HepG2 (cell line): ENCODE measurements around the gene NLRC5. TPM values are rescaled to one million over a fixed set of nuclear protein-coding genes. Genes with fewer than 3 reads are reported as not detected.

Experiments
- GTF3A ChIP-seq: sonication (generic); formaldehyde crosslinking; conservative IDR thresholded peaks from 2 replicates; pipeline ENCODE4 v1.4.0; 2020; ENCODE audit warnings: mild to moderate bottlenecking, missing genetic modification reagents
- SMARCE1 ChIP-seq: fragments of 450-650 bp; IDR thresholded peaks from 2 replicates; pipeline ENCODE4 v1.6.1; 2017; ENCODE audit warnings: borderline replicate concordance
- ZNF598 ChIP-seq: sonication (generic); formaldehyde crosslinking; IDR thresholded peaks from 2 replicates; pipeline ENCODE4 v1.5.1; 2020; ENCODE audit warnings: mild to moderate bottlenecking, missing genetic modification reagents, borderline replicate concordance
- ZNF790 ChIP-seq: sonication (generic); formaldehyde crosslinking; IDR thresholded peaks from 2 replicates; pipeline ENCODE4 v1.8.0; 2022; ENCODE audit warnings: missing genetic modification reagents, mild to moderate bottlenecking, borderline replicate concordance
- polyA plus RNA-seq, 8 experiments: library from polyadenylated mRNA; depleted of rRNA in 3 of 8; stranded (reverse) in 7 of 8; unstranded in 1 of 8; fragments of >200 nt; fragmentation: Illumina TruSeq in 4 of 8; extraction: Trizol in 4 of 8; gene quantifications; 2 replicates each; pipeline versions ENCODE4 v1.2.1 to v1.2.3, GENCODE V29; 2011 to 2016; ENCODE audit warnings: low read depth in 4 of 8, missing spikeins in 1 of 8, mixed read lengths in 1 of 8; ENCODE audit not compliant: insufficient read depth in 1 of 8
- total RNA-seq, 5 experiments: library from RNA; depleted of rRNA; stranded (reverse); fragments of >200 nt; fragmentation: Illumina TruSeq; extraction: Trizol; gene quantifications; 2 replicates each; pipeline ENCODE4 v1.2.3, GENCODE V29; 2016; ENCODE audit warnings: low read depth in 1 of 5
- TF ChIP-seq, protein P1 (sequence below): sonication (generic); formaldehyde crosslinking; IDR thresholded peaks from 2 replicates; pipeline ENCODE4; 2020; ENCODE audit warnings: missing genetic modification reagents, mild to moderate bottlenecking, borderline replicate concordance
- TF ChIP-seq, protein P2 (sequence below): sonication (generic); formaldehyde crosslinking; IDR thresholded peaks from 2 replicates; pipeline ENCODE4 v1.4.0; 2020; ENCODE audit warnings: missing genetic modification reagents

NLRC5 gene
- total and polyA plus RNA-seq, 2 of the 13 experiments (the other 11 are each of a cell fraction or from before 2014, with no cell fraction given): 6.3 to 12.7 TPM

DNA sequence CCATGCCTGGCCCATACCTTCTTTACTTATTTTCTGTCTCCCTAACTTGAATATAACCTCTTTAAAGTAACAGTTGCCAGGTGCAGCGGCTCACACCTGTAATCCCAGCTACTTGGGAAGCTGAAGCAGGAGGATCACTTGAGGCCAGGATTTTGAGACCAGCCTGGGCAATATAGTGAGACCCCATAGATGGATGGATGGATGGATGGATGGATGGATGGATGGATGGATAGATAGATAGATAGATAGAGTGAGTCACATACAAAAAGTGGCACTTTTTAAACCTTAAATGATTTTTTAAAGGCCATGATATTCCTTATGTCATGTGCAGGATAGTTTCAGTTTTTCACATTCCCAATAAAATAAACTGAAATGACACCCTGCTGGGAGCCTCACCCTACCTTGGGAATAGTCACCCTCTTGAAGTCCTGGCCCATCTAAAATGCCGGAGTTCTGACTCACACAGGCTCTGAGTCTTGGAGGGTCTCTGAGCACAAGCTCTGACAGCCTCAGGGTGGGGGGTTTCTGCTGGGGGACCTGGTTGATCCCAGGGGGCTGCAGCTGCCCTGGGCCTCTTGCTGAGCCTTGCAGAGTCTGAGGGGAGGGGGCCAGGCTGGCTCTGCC, 129.2 kb downstream of the NLRC5 start (continued):
- TF ChIP-seq, protein P1, sequence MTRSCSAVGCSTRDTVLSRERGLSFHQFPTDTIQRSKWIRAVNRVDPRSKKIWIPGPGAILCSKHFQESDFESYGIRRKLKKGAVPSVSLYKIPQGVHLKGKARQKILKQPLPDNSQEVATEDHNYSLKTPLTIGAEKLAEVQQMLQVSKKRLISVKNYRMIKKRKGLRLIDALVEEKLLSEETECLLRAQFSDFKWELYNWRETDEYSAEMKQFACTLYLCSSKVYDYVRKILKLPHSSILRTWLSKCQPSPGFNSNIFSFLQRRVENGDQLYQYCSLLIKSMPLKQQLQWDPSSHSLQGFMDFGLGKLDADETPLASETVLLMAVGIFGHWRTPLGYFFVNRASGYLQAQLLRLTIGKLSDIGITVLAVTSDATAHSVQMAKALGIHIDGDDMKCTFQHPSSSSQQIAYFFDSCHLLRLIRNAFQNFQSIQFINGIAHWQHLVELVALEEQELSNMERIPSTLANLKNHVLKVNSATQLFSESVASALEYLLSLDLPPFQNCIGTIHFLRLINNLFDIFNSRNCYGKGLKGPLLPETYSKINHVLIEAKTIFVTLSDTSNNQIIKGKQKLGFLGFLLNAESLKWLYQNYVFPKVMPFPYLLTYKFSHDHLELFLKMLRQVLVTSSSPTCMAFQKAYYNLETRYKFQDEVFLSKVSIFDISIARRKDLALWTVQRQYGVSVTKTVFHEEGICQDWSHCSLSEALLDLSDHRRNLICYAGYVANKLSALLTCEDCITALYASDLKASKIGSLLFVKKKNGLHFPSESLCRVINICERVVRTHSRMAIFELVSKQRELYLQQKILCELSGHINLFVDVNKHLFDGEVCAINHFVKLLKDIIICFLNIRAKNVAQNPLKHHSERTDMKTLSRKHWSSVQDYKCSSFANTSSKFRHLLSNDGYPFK (CRISPR knock-in tag): no peak
- TF ChIP-seq ZNF598 (CRISPR knock-in tag): no peak
- TF ChIP-seq GTF3A (CRISPR knock-in tag): no peak
- no peak for TF ChIP-seq ZNF790 (CRISPR knock-in tag)
- no peak for TF ChIP-seq SMARCE1
- TF ChIP-seq, protein P2, sequence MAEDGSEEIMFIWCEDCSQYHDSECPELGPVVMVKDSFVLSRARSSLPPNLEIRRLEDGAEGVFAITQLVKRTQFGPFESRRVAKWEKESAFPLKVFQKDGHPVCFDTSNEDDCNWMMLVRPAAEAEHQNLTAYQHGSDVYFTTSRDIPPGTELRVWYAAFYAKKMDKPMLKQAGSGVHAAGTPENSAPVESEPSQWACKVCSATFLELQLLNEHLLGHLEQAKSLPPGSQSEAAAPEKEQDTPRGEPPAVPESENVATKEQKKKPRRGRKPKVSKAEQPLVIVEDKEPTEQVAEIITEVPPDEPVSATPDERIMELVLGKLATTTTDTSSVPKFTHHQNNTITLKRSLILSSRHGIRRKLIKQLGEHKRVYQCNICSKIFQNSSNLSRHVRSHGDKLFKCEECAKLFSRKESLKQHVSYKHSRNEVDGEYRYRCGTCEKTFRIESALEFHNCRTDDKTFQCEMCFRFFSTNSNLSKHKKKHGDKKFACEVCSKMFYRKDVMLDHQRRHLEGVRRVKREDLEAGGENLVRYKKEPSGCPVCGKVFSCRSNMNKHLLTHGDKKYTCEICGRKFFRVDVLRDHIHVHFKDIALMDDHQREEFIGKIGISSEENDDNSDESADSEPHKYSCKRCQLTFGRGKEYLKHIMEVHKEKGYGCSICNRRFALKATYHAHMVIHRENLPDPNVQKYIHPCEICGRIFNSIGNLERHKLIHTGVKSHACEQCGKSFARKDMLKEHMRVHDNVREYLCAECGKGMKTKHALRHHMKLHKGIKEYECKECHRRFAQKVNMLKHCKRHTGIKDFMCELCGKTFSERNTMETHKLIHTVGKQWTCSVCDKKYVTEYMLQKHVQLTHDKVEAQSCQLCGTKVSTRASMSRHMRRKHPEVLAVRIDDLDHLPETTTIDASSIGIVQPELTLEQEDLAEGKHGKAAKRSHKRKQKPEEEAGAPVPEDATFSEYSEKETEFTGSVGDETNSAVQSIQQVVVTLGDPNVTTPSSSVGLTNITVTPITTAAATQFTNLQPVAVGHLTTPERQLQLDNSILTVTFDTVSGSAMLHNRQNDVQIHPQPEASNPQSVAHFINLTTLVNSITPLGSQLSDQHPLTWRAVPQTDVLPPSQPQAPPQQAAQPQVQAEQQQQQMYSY (CRISPR knock-in tag): no peak
